ENCODE measurements around the gene TP73. TPM values are rescaled to one million over a fixed set of nuclear protein-coding genes. Genes with fewer than 3 reads are reported as not detected.

TP73 gene
- total and polyA plus RNA-seq, 2 donors (not counting 1 experiment from before 2014, with no cell fraction given) = 1.2 to 2.4 TPM

DNA sequence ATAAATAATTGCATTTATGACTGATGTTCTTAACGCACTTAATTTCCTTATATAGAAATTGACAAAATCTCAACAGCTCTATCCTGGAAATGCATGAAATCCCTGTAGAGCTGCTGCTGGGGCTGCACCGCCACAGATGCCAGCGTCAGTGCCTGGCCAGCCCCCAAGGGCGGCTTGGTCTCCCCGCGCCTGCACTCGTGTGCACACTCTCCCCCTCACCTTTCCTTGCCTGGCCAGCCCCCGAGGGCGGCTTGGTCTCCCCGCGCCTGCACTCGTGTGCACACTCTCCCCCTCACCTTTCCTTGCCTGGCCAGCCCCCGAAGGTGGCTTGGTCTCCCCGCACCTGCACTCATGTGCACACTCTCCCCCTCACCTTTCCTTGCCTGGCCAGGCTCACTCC lies 16.2 kb upstream of the TP73 start:
- POLR2A ChIA-PET = no interaction called here
- CTCF ChIA-PET = interaction anchor here (0.6 to 1.4 kb wide), 2 partner anchors 13 to 15 kb away, joined by 3 to 5 read pairs; no protein-coding TSS in a partner anchor
- no peaks in the 10 kb centered on the region for H3K27me3 ChIP-seq (replicated peaks in 1 of 4; ENCODE audit: control extremely low read depth in 1 of 4, control insufficient read depth in 3 of 4, insufficient read depth in 4 of 4, low read length in 3 of 4)
- 94% methylated on average over 11 of the region's 14 CpGs for WGBS (ENCODE audit: insufficient coverage)
- intact Hi-C loops (cut with micrococcal nuclease) = no loop called here
- no peak for ATAC-seq (ENCODE audit: low read depth)
- H2AFZ ChIP-seq (ENCODE audit: insufficient read depth, low read depth, low read length, poor library complexity, severe bottlenecking) = no peak overlapping the region
- no peak overlapping the region for H3K27ac Mint-ChIP-seq
- TF ChIP-seq, protein P1, sequence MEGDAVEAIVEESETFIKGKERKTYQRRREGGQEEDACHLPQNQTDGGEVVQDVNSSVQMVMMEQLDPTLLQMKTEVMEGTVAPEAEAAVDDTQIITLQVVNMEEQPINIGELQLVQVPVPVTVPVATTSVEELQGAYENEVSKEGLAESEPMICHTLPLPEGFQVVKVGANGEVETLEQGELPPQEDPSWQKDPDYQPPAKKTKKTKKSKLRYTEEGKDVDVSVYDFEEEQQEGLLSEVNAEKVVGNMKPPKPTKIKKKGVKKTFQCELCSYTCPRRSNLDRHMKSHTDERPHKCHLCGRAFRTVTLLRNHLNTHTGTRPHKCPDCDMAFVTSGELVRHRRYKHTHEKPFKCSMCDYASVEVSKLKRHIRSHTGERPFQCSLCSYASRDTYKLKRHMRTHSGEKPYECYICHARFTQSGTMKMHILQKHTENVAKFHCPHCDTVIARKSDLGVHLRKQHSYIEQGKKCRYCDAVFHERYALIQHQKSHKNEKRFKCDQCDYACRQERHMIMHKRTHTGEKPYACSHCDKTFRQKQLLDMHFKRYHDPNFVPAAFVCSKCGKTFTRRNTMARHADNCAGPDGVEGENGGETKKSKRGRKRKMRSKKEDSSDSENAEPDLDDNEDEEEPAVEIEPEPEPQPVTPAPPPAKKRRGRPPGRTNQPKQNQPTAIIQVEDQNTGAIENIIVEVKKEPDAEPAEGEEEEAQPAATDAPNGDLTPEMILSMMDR (IDR thresholded peaks at IDR 0.05) = no peak
- no peak for TF ChIP-seq EZH2 (IDR thresholded peaks at IDR 0.05; ENCODE audit: borderline replicate concordance, insufficient read depth, low read depth, low read length, poor library complexity, severe bottlenecking)
- H3K4me3 ChIP-seq (ENCODE audit: control extremely low read depth in 1 of 5, extremely low read depth in 1 of 5, insufficient read depth in 1 of 5, low read depth in 2 of 5, low read length in 4 of 5) = no peak overlapping the region
- H3K9me3 Mint-ChIP-seq (ENCODE audit: insufficient read depth) = no peaks in the 10 kb centered on the region
- no peak overlapping the region for H3K4me3 Mint-ChIP-seq
- H3K4me2 ChIP-seq (replicated peaks; ENCODE audit: low read depth, low read length, poor library complexity, severe bottlenecking) = no peak overlapping the region
- no peak for DNase-seq
- no peaks in the 10 kb centered on the region for H3K4me1 Mint-ChIP-seq
- peaks cover 0 to 72% of the 10 kb centered on the region in 2 experiments for H3K36me3 ChIP-seq (replicated peaks in 1 of 2; ENCODE audit: control extremely low read depth in 1 of 2, control insufficient read depth in 1 of 2, extremely low read depth in 1 of 2, insufficient read depth in 2 of 2, low read length in 1 of 2)
- no peaks in the 10 kb centered on the region for H3K4me1 ChIP-seq (ENCODE audit: control insufficient read depth in 2 of 2, insufficient read depth in 2 of 2, low read length in 2 of 2)
- H3K9ac ChIP-seq (ENCODE audit: low read length) = no peak overlapping the region
- no peaks in the 10 kb centered on the region for H3K9me3 ChIP-seq (ENCODE audit: control extremely low read depth in 1 of 3, control insufficient read depth in 2 of 3, insufficient read depth in 1 of 3, low read length in 2 of 3)
- peaks cover 7% of the 10 kb centered on the region for H3K79me2 ChIP-seq (ENCODE audit: control insufficient read depth, insufficient read depth, low read length)
- H3K27ac ChIP-seq (ENCODE audit: low read length in 2 of 2) = no peak overlapping the region
- no peaks in the 10 kb centered on the region for H4K20me1 ChIP-seq (ENCODE audit: control insufficient read depth, insufficient read depth, low read length, poor library complexity, severe bottlenecking)
- no peaks in the 10 kb centered on the region for H3K27me3 Mint-ChIP-seq

DNA sequence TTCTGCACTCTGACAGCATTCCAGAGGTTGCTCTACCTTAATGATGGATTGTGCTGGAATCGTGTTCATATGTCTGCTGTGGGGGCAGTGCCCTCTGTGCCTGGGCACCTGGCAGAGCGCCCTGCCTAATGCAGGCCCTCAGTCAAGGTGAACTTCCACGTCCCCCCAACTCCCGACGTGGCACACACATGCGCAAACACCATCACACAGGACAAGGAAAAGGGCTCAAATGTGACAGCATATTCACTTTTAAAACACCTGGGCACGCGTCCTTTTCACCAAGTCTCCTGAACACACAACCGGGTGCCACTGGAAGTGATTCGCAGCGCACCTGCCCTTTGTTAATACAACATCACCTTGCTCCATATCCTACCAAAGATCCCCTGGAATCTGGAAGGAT lies 15.8 kb upstream of the TP73 start:
- no peak overlapping the region for H3K4me3 Mint-ChIP-seq
- DNase-seq (no peak), ATAC-seq (ENCODE audit: low read depth) (no peak)
- no peak overlapping the region for H3K27ac Mint-ChIP-seq
- ChIA-PET CTCF (interaction anchor here (1.4 kb wide), 1 partner anchor 15 kb away, joined by 5 read pairs; no protein-coding TSS in a partner anchor), POLR2A (no interaction called here)
- H3K27me3 Mint-ChIP-seq = no peaks in the 10 kb centered on the region
- Histone ChIP-seq H3K4me1 (ENCODE audit: control insufficient read depth in 2 of 2, insufficient read depth in 2 of 2, low read length in 2 of 2) (no peaks in the 10 kb centered on the region), H4K20me1 (ENCODE audit: control insufficient read depth, insufficient read depth, low read length, poor library complexity, severe bottlenecking) (no peaks in the 10 kb centered on the region), H3K4me3 (ENCODE audit: control extremely low read depth in 1 of 5, extremely low read depth in 1 of 5, insufficient read depth in 1 of 5, low read depth in 2 of 5, low read length in 4 of 5) (no peak overlapping the region), H3K27ac (ENCODE audit: low read length in 2 of 2) (no peak overlapping the region), H2AFZ (ENCODE audit: insufficient read depth, low read depth, low read length, poor library complexity, severe bottlenecking) (no peak overlapping the region), H3K9ac (ENCODE audit: low read length) (no peak overlapping the region), H3K27me3 (replicated peaks in 1 of 4; ENCODE audit: control extremely low read depth in 1 of 4, control insufficient read depth in 3 of 4, insufficient read depth in 4 of 4, low read length in 3 of 4) (no peaks in the 10 kb centered on the region), H3K9me3 (ENCODE audit: control extremely low read depth in 1 of 3, control insufficient read depth in 2 of 3, insufficient read depth in 1 of 3, low read length in 2 of 3) (no peaks in the 10 kb centered on the region), H3K79me2 (ENCODE audit: control insufficient read depth, insufficient read depth, low read length) (peaks cover 10% of the 10 kb centered on the region), H3K36me3 (replicated peaks in 1 of 2; ENCODE audit: control extremely low read depth in 1 of 2, control insufficient read depth in 1 of 2, extremely low read depth in 1 of 2, insufficient read depth in 2 of 2, low read length in 1 of 2) (peaks cover 0 to 69% of the 10 kb centered on the region in 2 experiments), H3K4me2 (replicated peaks; ENCODE audit: low read depth, low read length, poor library complexity, severe bottlenecking) (no peak overlapping the region)
- TF ChIP-seq EZH2 (IDR thresholded peaks at IDR 0.05; ENCODE audit: borderline replicate concordance, insufficient read depth, low read depth, low read length, poor library complexity, severe bottlenecking) = no peak
- TF ChIP-seq, protein P1 (IDR thresholded peaks at IDR 0.05) = no peak
- 97% methylated on average over 11 of the region's 11 CpGs for WGBS (ENCODE audit: insufficient coverage)
- H3K9me3 Mint-ChIP-seq (ENCODE audit: insufficient read depth) = no peaks in the 10 kb centered on the region
- intact Hi-C loops (cut with micrococcal nuclease) = no loop called here
- no peaks in the 10 kb centered on the region for H3K4me1 Mint-ChIP-seq

Data from B cell (primary cell).